ENCODE results near the gene HCRTR1. TPM values are rescaled to one million over a fixed set of nuclear protein-coding genes. Genes with fewer than 3 reads are reported as not detected.

Gene HCRTR1
- total and polyA plus RNA-seq, 2 donors (not counting 1 experiment from before 2014, with no cell fraction given): 0.22 TPM; not detected in 1

GRCh38 chr1:31625561-31626222 is 8.2 kb downstream of the HCRTR1 start:
- no peak overlapping the region for H3K9ac ChIP-seq (ENCODE audit: low read length)
- H3K79me2 ChIP-seq (ENCODE audit: control insufficient read depth, insufficient read depth, low read length): no peaks in the 10 kb centered on the region
- ATAC-seq (ENCODE audit: low read depth): no peak
- intact Hi-C loops (cut with micrococcal nuclease): no loop called here
- Mint-ChIP-seq H3K27me3 (no peaks in the 10 kb centered on the region), H3K4me3 (no peak overlapping the region), H3K27ac (no peak overlapping the region), H3K4me1 (peaks cover 2% of the 10 kb centered on the region), H3K9me3 (ENCODE audit: insufficient read depth) (no peaks in the 10 kb centered on the region)
- ChIA-PET CTCF (no interaction called here), POLR2A (no interaction called here)
- H4K20me1 ChIP-seq (ENCODE audit: control insufficient read depth, insufficient read depth, low read length, poor library complexity, severe bottlenecking): no peaks in the 10 kb centered on the region
- H3K27ac ChIP-seq (ENCODE audit: low read length in 2 of 2): no peak overlapping the region
- no peak overlapping the region for H3K4me3 ChIP-seq (ENCODE audit: control extremely low read depth in 1 of 5, extremely low read depth in 1 of 5, insufficient read depth in 1 of 5, low read depth in 2 of 5, low read length in 4 of 5)
- no peak for DNase-seq
- H3K9me3 ChIP-seq (ENCODE audit: control extremely low read depth in 1 of 3, control insufficient read depth in 2 of 3, insufficient read depth in 1 of 3, low read length in 2 of 3): no peaks in the 10 kb centered on the region
- H2AFZ ChIP-seq (ENCODE audit: insufficient read depth, low read depth, low read length, poor library complexity, severe bottlenecking): no peak overlapping the region
- TF ChIP-seq EZH2 (IDR thresholded peaks at IDR 0.05; ENCODE audit: borderline replicate concordance, insufficient read depth, low read depth, low read length, poor library complexity, severe bottlenecking) (no peak), CTCF (IDR thresholded peaks at IDR 0.05) (no peak)
- peaks cover 0 to 29% of the 10 kb centered on the region in 2 experiments for H3K36me3 ChIP-seq (replicated peaks in 1 of 2; ENCODE audit: control extremely low read depth in 1 of 2, control insufficient read depth in 1 of 2, extremely low read depth in 1 of 2, insufficient read depth in 2 of 2, low read length in 1 of 2)
- H3K4me2 ChIP-seq (replicated peaks; ENCODE audit: low read depth, low read length, poor library complexity, severe bottlenecking): no peak overlapping the region
- WGBS (ENCODE audit: insufficient coverage): 100% methylated on average over 3 of the region's 4 CpGs
- H3K4me1 ChIP-seq (ENCODE audit: control insufficient read depth in 2 of 2, insufficient read depth in 2 of 2, low read length in 2 of 2): no peaks in the 10 kb centered on the region
- no peaks in the 10 kb centered on the region for H3K27me3 ChIP-seq (replicated peaks in 1 of 4; ENCODE audit: control extremely low read depth in 1 of 4, control insufficient read depth in 3 of 4, insufficient read depth in 4 of 4, low read length in 3 of 4)

Measured in B cell (primary cell).